Vagina (tissue), 2 donors: ENCODE data around the gene NCAN. TPM values are rescaled to one million over a fixed set of nuclear protein-coding genes. Genes with fewer than 3 reads are reported as not detected.

Source experiments
- DNase-seq, 2 donors: peaks; one replicate each; pipeline ENCODE4 v3.0.0-alpha.2; 2017; ENCODE audit errors: extremely low spot score in 2 of 2
- H3K27ac ChIP-seq: fragments of 200-600 bp; sonication (generic); one replicate; pipeline ENCODE4 v1.5.1; 2019
- H3K27me3 ChIP-seq: fragments of 200-600 bp; sonication (generic); one replicate; pipeline ENCODE4 v1.5.1; 2019
- H3K36me3 ChIP-seq, 2 donors: fragments of 200-600 bp; sonication (generic); one replicate each; pipeline ENCODE4 v1.5.1; 2017 to 2019
- H3K4me1 ChIP-seq: fragments of 200-600 bp; sonication (generic); one replicate; pipeline ENCODE4 v1.5.1; 2019
- H3K4me3 ChIP-seq, 2 donors: fragments of 200-600 bp; sonication (generic); 1 replicate in 1 of 2; 2 replicates in 1 of 2; pipeline ENCODE4 v1.5.1; 2016 to 2019
- H3K9me3 ChIP-seq: fragments of 200-600 bp; sonication (generic); one replicate; pipeline ENCODE4 v1.5.1; 2019
- POLR2A ChIP-seq, 2 donors: fragments of 450-650 bp; IDR thresholded peaks; one replicate each; pipeline ENCODE4 v1.6.1; 2017; ENCODE audit warnings: antibody characterized with exemption in 2 of 2, mild to moderate bottlenecking in 2 of 2, moderate library complexity in 2 of 2
- POLR2AphosphoS5 ChIP-seq, 2 donors: sonication (generic); formaldehyde crosslinking; IDR thresholded peaks; one replicate each; pipeline ENCODE4 v1.9.0; 2017; ENCODE audit warnings: antibody characterized with exemption in 2 of 2, mild to moderate bottlenecking in 2 of 2, low read depth in 1 of 2; ENCODE audit not compliant: insufficient read depth in 1 of 2
- intact Hi-C: fragments of 100-400 bp; cut with DNase I; formaldehyde crosslinking; loops from one replicate; pipeline ENCODE4 v1.15.1; 2023
- total RNA-seq: library from RNA; depleted of rRNA; stranded (reverse); fragments of >200 nt; gene quantifications from one replicate; pipeline ENCODE4 v1.2.3, GENCODE V29; 2016
- TF ChIP-seq, protein P1 (sequence below), 3 experiments: fragments of 450-650 bp in 2 of 3; fragments of 200-600 bp in 1 of 3; sonication (generic) in 1 of 3; IDR thresholded peaks; one replicate each; pipeline ENCODE4 v1.5.1; 2017 to 2019; ENCODE audit warnings: antibody characterized with exemption in 3 of 3, mild to moderate bottlenecking in 2 of 3, moderate library complexity in 2 of 3

The NCAN gene
- total RNA-seq, 1 donor from 2014 or later, result not detected

DNA sequence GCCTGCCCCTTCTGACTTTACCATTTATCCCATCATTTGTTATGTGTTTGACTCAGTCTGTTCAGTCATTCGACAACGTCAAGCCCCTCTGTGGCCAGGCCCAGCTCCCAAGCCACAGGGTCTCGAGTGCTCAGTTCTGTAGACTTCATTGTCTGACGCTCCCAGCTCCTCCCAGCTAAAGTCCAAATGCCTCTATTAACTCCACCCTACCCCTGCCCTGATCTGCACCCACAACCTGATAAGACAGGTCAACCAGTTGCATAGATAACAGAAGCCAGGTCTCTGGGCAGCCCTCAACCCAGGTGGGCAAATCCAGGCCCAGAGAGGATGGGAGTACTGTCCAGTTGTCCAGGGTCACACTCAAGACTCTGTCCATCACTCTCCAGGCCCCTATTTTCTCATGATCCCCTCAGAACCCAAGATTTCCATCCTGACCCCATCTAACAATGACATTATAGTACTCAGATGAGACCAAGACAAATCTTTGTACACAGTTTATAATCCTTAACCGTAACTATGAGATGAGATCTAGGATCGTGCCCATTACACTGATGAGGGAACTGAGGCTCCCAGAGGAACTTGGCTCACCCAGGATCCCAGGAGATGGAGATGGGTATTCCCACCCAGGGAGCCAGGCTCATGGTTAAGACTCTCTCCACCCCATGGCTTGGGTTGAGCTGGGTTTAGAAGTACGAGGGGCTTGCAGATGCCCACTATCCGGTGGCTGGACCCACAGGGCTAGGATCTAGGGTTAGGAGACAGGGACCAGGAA is 60.3 kb downstream of the NCAN start:
- Histone ChIP-seq H3K27me3 (no peaks in the 10 kb centered on the region), H3K4me1 (peaks cover 11% of the 10 kb centered on the region), H3K9me3 (no peaks in the 10 kb centered on the region), H3K27ac (no peak overlapping the region), H3K4me3 (no peak overlapping the region), H3K36me3 (peaks cover 0 to 17% of the 10 kb centered on the region in 2 donors)
- DNase-seq, result no peak
- intact Hi-C loops, result no loop called here
- TF ChIP-seq POLR2A (IDR thresholded peaks at IDR 0.05) (no peak), POLR2AphosphoS5 (IDR thresholded peaks at IDR 0.05; ENCODE audit: insufficient read depth in 1 of 2, low read depth in 1 of 2) (no peak)
- TF ChIP-seq, protein P1, sequence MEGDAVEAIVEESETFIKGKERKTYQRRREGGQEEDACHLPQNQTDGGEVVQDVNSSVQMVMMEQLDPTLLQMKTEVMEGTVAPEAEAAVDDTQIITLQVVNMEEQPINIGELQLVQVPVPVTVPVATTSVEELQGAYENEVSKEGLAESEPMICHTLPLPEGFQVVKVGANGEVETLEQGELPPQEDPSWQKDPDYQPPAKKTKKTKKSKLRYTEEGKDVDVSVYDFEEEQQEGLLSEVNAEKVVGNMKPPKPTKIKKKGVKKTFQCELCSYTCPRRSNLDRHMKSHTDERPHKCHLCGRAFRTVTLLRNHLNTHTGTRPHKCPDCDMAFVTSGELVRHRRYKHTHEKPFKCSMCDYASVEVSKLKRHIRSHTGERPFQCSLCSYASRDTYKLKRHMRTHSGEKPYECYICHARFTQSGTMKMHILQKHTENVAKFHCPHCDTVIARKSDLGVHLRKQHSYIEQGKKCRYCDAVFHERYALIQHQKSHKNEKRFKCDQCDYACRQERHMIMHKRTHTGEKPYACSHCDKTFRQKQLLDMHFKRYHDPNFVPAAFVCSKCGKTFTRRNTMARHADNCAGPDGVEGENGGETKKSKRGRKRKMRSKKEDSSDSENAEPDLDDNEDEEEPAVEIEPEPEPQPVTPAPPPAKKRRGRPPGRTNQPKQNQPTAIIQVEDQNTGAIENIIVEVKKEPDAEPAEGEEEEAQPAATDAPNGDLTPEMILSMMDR (IDR thresholded peaks at IDR 0.05), result no peak

DNA sequence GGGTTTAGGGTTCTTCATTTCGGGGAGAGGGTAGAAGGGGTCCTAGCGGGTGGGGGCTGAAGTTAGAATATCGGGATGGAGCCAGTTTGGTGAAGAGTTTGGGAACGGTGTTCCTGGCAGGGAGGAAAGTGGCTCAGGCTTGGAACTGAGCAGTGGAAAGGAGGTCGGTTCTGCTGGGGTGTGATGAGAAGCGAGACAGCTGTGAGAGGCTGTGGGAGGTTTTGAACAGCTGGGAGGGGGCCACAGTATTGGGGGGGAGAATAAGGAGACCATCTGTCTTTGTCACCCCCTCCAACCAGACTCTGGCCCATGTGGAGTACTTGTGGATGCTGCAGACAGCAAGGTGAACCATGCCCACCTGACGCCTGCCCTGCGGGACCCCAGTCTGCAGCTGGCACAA is 62.4 kb downstream of the NCAN start:
- H3K27ac ChIP-seq, result no peak overlapping the region
- peaks cover 0 to 39% of the 10 kb centered on the region in 2 donors for H3K36me3 ChIP-seq
- TF ChIP-seq POLR2A (IDR thresholded peaks at IDR 0.05) (no peak), POLR2AphosphoS5 (IDR thresholded peaks at IDR 0.05; ENCODE audit: insufficient read depth in 1 of 2, low read depth in 1 of 2) (no peak)
- TF ChIP-seq, protein P1 (IDR thresholded peaks at IDR 0.05), result no peak
- H3K4me3 ChIP-seq, result no peak overlapping the region
- intact Hi-C loops, result no loop called here
- H3K4me1 ChIP-seq, result peaks cover 11% of the 10 kb centered on the region
- DNase-seq, result no peak
- H3K9me3 ChIP-seq, result no peaks in the 10 kb centered on the region
- no peaks in the 10 kb centered on the region for H3K27me3 ChIP-seq

DNA sequence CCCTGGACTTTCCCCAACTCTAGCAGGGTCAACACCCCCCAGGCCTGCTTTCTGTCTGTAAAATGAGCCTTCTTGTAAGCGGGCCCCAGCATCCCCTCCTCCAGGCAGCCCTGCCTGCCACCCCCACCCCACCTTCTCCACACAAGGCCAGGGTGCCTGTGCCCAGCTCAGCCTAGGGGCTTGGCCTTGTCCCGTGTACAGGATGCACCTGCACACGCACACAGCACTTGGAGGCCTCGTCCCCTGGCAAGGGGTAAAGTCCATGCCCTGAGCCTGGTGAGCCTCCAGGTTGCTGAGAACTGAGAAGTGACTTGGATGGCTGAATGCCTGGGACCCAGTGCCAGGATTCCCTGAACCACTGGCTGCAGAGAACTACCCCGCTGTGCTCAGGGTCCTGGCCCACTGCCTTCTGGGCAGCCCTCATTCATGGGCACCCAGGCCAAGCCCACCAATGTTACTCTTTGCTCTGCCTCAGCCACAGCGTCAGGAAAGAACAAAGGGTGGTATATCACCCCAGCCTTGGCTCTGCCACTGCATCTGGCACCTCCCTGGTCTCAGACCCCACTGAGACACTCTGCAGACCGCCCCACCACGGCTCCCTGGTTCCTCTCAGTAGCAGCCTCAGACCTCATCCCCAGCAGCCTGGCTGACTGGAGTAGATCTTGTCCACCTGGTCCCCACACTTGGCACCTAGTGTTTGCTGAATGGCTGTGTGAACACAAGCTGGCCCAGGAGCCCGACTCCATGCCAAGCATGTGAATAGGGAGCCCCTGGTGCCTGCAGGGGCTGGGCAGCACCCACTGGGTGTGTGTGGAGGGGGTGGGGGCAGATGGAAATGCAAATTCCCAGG is 63.2 kb downstream of the NCAN start:
- Histone ChIP-seq H3K36me3 (peaks cover 0 to 47% of the 10 kb centered on the region in 2 donors), H3K4me1 (peaks cover 11% of the 10 kb centered on the region), H3K27ac (no peak overlapping the region), H3K4me3 (no peak overlapping the region), H3K27me3 (no peaks in the 10 kb centered on the region), H3K9me3 (no peaks in the 10 kb centered on the region)
- DNase-seq, result no peak
- TF ChIP-seq, protein P1 (IDR thresholded peaks at IDR 0.05), result no peak
- TF ChIP-seq POLR2AphosphoS5 (IDR thresholded peaks at IDR 0.05; ENCODE audit: insufficient read depth in 1 of 2, low read depth in 1 of 2) (no peak), POLR2A (IDR thresholded peaks at IDR 0.05) (no peak)
- intact Hi-C loops, result no loop called here

DNA sequence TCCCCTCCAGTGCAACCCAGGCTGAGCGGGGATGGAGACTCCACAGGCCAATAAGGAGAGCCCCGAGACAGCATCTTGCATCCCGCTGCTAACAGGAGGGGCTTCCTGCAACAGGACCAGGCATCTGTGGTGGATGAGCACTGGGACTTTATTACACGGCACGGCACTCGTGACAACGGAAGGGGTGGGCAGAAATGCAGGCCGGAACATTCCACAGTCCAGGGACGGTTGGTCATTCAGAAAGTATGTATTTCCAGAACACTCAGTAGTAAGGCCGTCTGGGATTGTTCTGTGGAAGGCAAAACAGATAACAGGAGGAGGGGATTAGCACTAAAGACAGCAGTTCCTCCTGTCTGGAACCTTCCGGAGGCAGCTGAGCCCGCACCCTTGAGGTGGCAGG is 64.6 kb downstream of the NCAN start:
- peaks cover 0 to 53% of the 10 kb centered on the region in 2 donors for H3K36me3 ChIP-seq

More for the DNA sequence above, 64.6 kb downstream of the NCAN start:
- intact Hi-C loops, result no loop called here
- no peaks in the 10 kb centered on the region for H3K9me3 ChIP-seq
- H3K27ac ChIP-seq, result no peak overlapping the region
- H3K4me3 ChIP-seq, result no peak overlapping the region
- peaks cover 11% of the 10 kb centered on the region for H3K4me1 ChIP-seq
- DNase-seq, result no peak
- no peaks in the 10 kb centered on the region for H3K27me3 ChIP-seq
- TF ChIP-seq POLR2A (IDR thresholded peaks at IDR 0.05) (no peak), POLR2AphosphoS5 (IDR thresholded peaks at IDR 0.05; ENCODE audit: insufficient read depth in 1 of 2, low read depth in 1 of 2) (no peak)
- TF ChIP-seq, protein P1 (IDR thresholded peaks at IDR 0.05), result no peak
